ENCODE data around the gene SBF2.
"Not testable (repeated sequence)": the region's sequence is repeated elsewhere in the genome, so short reads cannot be mapped to it uniquely, and the experiment has no call there.

The SBF2 gene

GRCh38 chr11:9747229-9747628, 546.8 kb downstream of the SBF2 start:
- TF ChIP-seq, protein P1, sequence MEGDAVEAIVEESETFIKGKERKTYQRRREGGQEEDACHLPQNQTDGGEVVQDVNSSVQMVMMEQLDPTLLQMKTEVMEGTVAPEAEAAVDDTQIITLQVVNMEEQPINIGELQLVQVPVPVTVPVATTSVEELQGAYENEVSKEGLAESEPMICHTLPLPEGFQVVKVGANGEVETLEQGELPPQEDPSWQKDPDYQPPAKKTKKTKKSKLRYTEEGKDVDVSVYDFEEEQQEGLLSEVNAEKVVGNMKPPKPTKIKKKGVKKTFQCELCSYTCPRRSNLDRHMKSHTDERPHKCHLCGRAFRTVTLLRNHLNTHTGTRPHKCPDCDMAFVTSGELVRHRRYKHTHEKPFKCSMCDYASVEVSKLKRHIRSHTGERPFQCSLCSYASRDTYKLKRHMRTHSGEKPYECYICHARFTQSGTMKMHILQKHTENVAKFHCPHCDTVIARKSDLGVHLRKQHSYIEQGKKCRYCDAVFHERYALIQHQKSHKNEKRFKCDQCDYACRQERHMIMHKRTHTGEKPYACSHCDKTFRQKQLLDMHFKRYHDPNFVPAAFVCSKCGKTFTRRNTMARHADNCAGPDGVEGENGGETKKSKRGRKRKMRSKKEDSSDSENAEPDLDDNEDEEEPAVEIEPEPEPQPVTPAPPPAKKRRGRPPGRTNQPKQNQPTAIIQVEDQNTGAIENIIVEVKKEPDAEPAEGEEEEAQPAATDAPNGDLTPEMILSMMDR (IDR thresholded peaks at IDR 0.05; ENCODE audit: low read length) = no peak
- TF ChIP-seq EZH2 (optimal IDR thresholded peaks at IDR 0.05; ENCODE audit: low read depth, low read length) (no peak), EZH2phosphoT487 (IDR thresholded peaks at IDR 0.05; ENCODE audit: low read length) (no peak)
- H3K4me3 ChIP-seq (ENCODE audit: low read length) = no peak overlapping the region
- no peak overlapping the region for H3K4me2 ChIP-seq (ENCODE audit: low read depth, low read length)
- no peak for DNase-seq
- no peaks in the 10 kb centered on the region for H3K9me3 ChIP-seq (replicated peaks; ENCODE audit: insufficient read depth, low read length)
- no peaks in the 10 kb centered on the region for H3K79me2 ChIP-seq (ENCODE audit: low read length)
- H4K20me1 ChIP-seq (ENCODE audit: insufficient read depth, low read length) = no peaks in the 10 kb centered on the region
- H3K4me1 ChIP-seq (ENCODE audit: low read length) = peaks cover 27% of the 10 kb centered on the region
- no peaks in the 10 kb centered on the region for H3K36me3 ChIP-seq (replicated peaks; ENCODE audit: insufficient read depth, low read length)
- no peaks in the 10 kb centered on the region for H3K27me3 ChIP-seq (replicated peaks; ENCODE audit: insufficient read depth, low read length)
- no peak overlapping the region for H3K9ac ChIP-seq (ENCODE audit: low read length)
- no peaks in the 10 kb centered on the region for H3K9me2 ChIP-seq (replicated peaks; ENCODE audit: insufficient read depth, low read length)
- H3F3A ChIP-seq (ENCODE audit: insufficient read depth, low read length) = peaks cover 13% of the 10 kb centered on the region; the same call in 1 of the 2 replicates
- no peak overlapping the region for H3K27ac ChIP-seq (ENCODE audit: low read length)
- no peak overlapping the region for H2AFZ ChIP-seq (ENCODE audit: low read length)

DNA sequence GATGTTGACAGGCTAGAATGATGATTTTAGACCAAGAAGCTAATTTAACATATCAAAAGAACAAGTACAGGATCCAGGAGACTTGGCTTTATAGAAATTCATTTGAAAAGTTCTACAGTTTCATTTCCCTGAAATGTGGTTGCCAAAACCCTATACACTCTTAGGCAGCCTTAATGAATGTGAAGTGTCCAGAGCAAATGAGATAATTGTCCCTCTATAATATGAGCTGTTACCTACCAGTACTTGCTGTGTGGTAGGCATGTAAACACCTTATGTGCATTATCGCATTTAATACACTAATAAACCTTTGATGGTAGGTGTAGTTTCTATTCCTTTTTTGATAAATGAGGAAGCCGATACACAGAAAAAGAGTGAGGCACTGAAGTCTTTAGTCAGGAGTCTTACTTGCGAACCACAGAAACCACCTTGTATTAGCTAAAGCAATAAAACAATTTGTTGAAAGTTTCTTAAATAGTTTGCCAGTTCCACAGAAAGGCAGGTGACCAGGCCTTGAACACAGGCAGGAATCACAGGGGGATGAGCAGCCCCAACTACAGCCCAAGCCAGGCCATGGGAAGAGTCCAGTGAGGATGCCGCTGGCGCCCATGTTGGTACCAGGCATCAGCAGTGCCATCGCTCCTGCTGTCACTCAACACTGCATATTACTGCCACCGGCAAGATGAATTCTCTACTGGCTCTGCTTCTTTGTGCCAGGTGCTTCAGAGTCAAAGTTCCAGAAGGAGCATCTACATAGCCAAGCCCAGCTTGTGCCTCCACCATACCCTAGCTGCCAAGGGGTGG, 548.4 kb downstream of the SBF2 start:
- Histone ChIP-seq H3K27me3 (replicated peaks; ENCODE audit: insufficient read depth, low read length) (no peaks in the 10 kb centered on the region), H3K4me3 (ENCODE audit: low read length) (no peak overlapping the region), H3K36me3 (replicated peaks; ENCODE audit: insufficient read depth, low read length) (no peaks in the 10 kb centered on the region), H3K9me3 (replicated peaks; ENCODE audit: insufficient read depth, low read length) (no peaks in the 10 kb centered on the region), H3F3A (ENCODE audit: insufficient read depth, low read length) (peaks cover 13% of the 10 kb centered on the region; the same call in 1 of the 2 replicates), H3K9ac (ENCODE audit: low read length) (no peak overlapping the region), H3K27ac (ENCODE audit: low read length) (peak overlapping the region; percentile 10; the same call in 1 of the 2 replicates), H3K4me1 (ENCODE audit: low read length) (peaks cover 27% of the 10 kb centered on the region), H2AFZ (ENCODE audit: low read length) (no peak overlapping the region), H3K9me2 (replicated peaks; ENCODE audit: insufficient read depth, low read length) (no peaks in the 10 kb centered on the region), H3K4me2 (ENCODE audit: low read depth, low read length) (peak overlapping the region; percentile 24), H3K79me2 (ENCODE audit: low read length) (no peaks in the 10 kb centered on the region), H4K20me1 (ENCODE audit: insufficient read depth, low read length) (no peaks in the 10 kb centered on the region)
- TF ChIP-seq EZH2phosphoT487 (IDR thresholded peaks at IDR 0.05; ENCODE audit: low read length) (no peak), EZH2 (optimal IDR thresholded peaks at IDR 0.05; ENCODE audit: low read depth, low read length) (no peak)
- TF ChIP-seq, protein P1 (IDR thresholded peaks at IDR 0.05; ENCODE audit: low read length) = no peak
- DNase-seq = no peak

DNA sequence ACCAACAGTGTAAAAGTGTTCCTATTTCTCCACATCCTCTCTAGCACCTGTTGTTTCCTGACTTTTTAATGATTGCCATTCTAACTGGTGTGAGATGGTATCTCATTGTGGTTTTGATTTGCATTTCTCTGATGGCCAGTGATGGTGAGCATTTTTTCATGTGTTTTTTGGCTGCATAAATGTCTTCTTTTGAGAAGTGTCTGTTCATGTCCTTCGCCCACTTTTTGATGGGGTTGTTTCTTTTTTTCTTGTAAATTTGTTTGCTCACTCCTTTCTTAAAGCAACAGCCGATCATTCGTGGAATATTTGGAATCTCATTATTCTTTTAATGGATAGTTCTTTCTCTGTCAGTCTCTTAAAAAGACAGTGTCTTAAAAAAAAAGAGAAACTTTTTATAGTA, 550.5 kb downstream of the SBF2 start:
- H3F3A ChIP-seq (ENCODE audit: insufficient read depth, low read length) = peaks cover 13% of the 10 kb centered on the region; the same call in 1 of the 2 replicates
- H3K36me3 ChIP-seq (replicated peaks; ENCODE audit: insufficient read depth, low read length); H2AFZ ChIP-seq (ENCODE audit: low read length); H3K27me3 ChIP-seq (replicated peaks; ENCODE audit: insufficient read depth, low read length); H3K27ac ChIP-seq (ENCODE audit: low read length); H3K79me2 ChIP-seq (ENCODE audit: low read length); H4K20me1 ChIP-seq (ENCODE audit: insufficient read depth, low read length); H3K4me2 ChIP-seq (ENCODE audit: low read depth, low read length); DNase-seq; H3K4me3 ChIP-seq (ENCODE audit: low read length); H3K9me2 ChIP-seq (replicated peaks; ENCODE audit: insufficient read depth, low read length); H3K9ac ChIP-seq (ENCODE audit: low read length); H3K9me3 ChIP-seq (replicated peaks; ENCODE audit: insufficient read depth, low read length): not testable (repeated sequence)
- H3K4me1 ChIP-seq (ENCODE audit: low read length) = peaks cover 23% of the 10 kb centered on the region

GRCh38 chr11:9741260-9741659, 552.8 kb downstream of the SBF2 start:
- Histone ChIP-seq H3K79me2 (ENCODE audit: low read length) (no peaks in the 10 kb centered on the region), H3K27ac (ENCODE audit: low read length) (no peak overlapping the region), H3K4me3 (ENCODE audit: low read length) (no peak overlapping the region), H3K36me3 (replicated peaks; ENCODE audit: insufficient read depth, low read length) (no peaks in the 10 kb centered on the region), H3K27me3 (replicated peaks; ENCODE audit: insufficient read depth, low read length) (no peaks in the 10 kb centered on the region), H3K4me2 (ENCODE audit: low read depth, low read length) (no peak overlapping the region), H3K9me2 (replicated peaks; ENCODE audit: insufficient read depth, low read length) (no peaks in the 10 kb centered on the region), H3F3A (ENCODE audit: insufficient read depth, low read length) (peaks cover 11% of the 10 kb centered on the region; the same call in 1 of the 2 replicates), H2AFZ (ENCODE audit: low read length) (no peak overlapping the region), H4K20me1 (ENCODE audit: insufficient read depth, low read length) (no peaks in the 10 kb centered on the region), H3K9ac (ENCODE audit: low read length) (no peak overlapping the region), H3K4me1 (ENCODE audit: low read length) (peaks cover 15% of the 10 kb centered on the region), H3K9me3 (replicated peaks; ENCODE audit: insufficient read depth, low read length) (no peaks in the 10 kb centered on the region)
- DNase-seq = no peak
- TF ChIP-seq, protein P1 (IDR thresholded peaks at IDR 0.05; ENCODE audit: low read length) = no peak
- TF ChIP-seq EZH2phosphoT487 (IDR thresholded peaks at IDR 0.05; ENCODE audit: low read length) (no peak), EZH2 (optimal IDR thresholded peaks at IDR 0.05; ENCODE audit: low read depth, low read length) (no peak)
